AG10803 (cell line): Measurements from ENCODE around the gene PSMB7.

Experiments used
- DNase-seq: peaks from one replicate; pipeline ENCODE4 v3.0.0; 2010; ENCODE audit warnings: low read depth
- H3K4me3 ChIP-seq: 2 replicates; pipeline ENCODE4 v1.5.1; 2011; ENCODE audit warnings: mild to moderate bottlenecking, low read length, control low read depth
- TF ChIP-seq, protein P1 (sequence below): conservative IDR thresholded peaks from 2 replicates; pipeline ENCODE4 v1.5.1; 2011; ENCODE audit warnings: mild to moderate bottlenecking, low read length, control low read depth, inconsistent platforms

The PSMB7 gene

DNA sequence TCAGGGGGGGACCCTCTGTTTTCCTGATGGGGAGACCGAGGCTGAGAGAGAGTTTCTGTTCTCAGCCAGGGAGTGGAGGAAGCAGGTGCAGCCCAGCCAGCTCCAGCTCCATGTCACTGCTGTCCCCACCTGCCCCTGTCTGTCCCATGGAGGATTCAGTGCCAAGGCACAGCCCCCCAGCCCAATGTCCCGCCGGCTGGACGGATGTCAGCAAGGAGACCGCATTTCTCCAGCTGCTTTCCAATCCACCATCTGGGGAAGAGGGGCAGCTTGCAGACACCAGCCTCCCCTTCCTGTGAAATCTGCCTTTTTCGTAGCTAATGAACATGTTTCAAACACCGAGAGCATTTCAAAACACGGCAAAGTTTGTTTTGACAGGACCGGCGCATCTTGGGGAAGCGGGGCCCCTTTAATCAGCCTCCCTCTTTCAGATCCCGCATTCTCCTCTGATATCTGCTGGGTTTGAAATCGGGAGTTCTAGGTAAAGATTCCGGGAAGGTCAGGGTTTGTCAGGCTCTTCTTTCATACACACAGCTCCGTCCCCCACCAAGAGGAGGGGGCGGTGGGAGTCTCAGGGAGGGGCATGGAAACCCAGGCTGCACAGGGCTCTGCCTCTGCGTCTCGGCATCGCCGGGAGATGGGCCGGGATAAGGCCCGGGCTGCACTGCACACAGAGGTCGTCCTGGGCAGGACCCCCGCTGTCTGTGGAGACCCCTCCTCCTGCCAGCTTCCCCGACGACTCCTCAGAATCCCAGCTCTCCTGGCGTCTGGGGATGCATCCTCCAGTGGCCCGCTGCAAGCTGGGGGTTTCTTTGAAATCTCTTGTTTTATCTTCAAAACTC lies 82.7 kb downstream of the PSMB7 start:
- no peak for DNase-seq
- TF ChIP-seq, protein P1, sequence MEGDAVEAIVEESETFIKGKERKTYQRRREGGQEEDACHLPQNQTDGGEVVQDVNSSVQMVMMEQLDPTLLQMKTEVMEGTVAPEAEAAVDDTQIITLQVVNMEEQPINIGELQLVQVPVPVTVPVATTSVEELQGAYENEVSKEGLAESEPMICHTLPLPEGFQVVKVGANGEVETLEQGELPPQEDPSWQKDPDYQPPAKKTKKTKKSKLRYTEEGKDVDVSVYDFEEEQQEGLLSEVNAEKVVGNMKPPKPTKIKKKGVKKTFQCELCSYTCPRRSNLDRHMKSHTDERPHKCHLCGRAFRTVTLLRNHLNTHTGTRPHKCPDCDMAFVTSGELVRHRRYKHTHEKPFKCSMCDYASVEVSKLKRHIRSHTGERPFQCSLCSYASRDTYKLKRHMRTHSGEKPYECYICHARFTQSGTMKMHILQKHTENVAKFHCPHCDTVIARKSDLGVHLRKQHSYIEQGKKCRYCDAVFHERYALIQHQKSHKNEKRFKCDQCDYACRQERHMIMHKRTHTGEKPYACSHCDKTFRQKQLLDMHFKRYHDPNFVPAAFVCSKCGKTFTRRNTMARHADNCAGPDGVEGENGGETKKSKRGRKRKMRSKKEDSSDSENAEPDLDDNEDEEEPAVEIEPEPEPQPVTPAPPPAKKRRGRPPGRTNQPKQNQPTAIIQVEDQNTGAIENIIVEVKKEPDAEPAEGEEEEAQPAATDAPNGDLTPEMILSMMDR = no peak
- no peak overlapping the region for H3K4me3 ChIP-seq

DNA sequence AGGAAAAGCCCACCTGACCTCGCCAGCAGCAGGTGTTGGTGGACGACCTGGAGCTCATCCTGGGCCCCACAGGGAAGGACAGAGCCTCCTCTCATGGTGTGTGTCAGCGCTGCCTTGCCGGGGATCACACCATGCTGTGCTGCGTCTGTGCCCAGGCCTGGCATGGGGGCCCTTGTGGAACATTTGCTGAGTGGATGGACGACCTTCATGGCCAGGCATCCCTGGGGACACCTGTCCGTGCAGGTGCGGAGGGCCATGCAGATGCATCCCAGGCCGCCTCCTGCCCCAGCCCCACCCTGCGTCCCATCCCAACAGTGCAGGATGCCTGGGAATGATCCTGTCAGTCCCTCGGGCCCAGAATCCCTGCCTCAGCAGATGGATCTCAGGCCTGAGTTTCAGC lies 83.7 kb downstream of the PSMB7 start:
- TF ChIP-seq, protein P1 = no peak
- DNase-seq = no peak
- no peak overlapping the region for H3K4me3 ChIP-seq

DNA sequence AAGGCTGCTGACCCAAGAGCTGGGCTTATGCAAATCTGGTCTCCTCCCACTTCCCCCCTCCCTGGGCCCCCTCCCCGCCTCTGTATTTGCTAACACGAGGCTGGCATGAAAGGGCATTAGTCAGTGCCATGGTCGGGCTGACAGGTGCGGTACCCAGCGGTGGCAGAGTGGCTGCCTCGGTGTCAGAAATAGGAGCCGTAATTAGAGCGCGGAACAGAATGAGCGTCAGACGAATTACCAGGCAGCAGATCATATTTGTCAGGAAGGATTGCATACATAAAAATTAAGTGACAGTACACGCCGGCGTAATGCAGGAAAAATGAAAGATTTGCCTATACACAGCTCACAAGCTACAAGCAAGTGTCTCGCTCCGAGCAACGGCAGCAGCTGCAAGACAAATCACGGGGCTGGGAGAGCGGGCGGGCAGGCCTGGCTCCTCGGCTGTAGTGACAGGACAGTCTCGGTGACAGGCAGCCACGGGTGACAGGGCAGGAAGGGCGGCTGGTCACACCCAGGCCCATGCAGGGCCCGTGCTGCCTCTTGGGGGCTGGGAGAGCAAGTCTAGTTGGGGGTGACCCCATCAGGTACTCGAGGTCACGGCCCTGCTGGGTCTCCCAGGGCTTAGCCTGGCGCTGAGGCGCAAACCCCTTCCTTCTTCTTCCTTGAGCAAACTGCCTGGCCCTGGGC lies 85.1 kb downstream of the PSMB7 start:
- DNase-seq = no peak
- TF ChIP-seq, protein P1 = no peak
- H3K4me3 ChIP-seq = no peak overlapping the region

DNA sequence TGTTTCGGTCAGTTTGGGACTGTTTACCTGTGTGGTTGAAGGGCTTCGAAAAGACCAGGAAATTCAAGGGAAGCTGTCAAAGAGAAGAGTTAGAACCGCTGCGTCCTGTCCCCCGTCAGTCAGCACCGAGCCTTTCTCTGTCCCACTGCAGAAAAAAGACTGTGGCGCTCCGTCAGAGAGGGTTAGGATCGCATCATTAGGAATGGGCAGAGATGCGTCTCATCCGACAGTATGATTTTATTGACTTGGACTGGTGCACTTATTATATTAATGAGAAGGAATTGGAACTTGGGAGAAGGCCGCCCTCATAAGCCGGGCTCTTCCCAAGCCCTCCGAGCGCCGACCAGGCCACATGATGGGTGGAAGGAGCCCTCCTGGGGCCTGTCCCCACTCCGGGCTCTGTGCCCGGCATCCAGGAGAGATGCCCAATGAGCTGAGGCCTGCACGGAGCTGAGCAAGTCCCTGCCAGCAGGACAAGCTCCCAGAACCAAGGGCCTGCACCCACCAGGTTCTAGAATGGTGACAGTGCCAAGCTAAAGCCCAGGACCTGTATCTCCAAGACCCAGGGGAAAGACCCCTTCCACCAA lies 85.9 kb downstream of the PSMB7 start:
- no peak for DNase-seq
- TF ChIP-seq, protein P1 = no peak
- H3K4me3 ChIP-seq = no peak overlapping the region

DNA sequence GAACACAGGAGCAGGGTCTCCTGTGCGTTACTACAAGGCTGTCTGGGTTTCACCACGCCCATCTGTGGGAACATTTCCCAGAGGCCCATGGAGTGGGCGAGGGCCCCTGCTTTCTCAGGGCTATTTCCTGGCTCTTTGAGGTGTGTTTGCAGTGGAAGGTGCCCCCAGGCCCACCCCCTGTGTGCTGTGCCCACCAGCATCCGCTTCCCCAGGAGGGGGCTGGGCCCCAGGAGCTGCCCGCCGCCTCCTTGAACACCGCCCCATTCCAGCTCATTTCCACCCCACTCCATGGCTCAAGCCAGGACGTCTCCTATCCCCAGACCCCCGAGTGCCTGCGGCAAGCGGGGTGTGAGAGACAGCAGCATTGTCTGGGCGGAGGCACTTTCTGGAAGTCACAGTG lies 87.0 kb downstream of the PSMB7 start:
- no peak for DNase-seq
- H3K4me3 ChIP-seq = no peak overlapping the region
- TF ChIP-seq, protein P1 = no peak

DNA sequence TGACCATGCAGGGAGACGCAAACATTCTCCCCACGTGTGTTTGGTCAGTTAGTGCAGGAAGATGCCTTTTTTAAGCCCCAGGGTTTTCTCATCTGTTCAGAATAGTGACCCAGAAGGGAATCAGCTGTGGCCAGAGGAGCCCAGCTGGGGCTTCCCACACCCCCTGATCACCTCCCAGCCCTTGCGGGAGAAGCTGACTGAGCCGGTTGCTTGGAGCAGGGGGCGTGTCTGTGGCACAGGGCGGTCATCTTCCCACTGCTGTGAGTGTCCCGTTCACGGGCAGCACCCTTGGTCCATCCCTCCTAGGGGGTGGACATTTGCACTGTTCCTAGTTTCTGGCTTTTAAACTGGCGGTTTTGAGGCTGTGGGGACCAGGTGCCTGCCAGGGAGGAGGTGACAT lies 87.8 kb downstream of the PSMB7 start:
- no peak for DNase-seq
- H3K4me3 ChIP-seq = no peak overlapping the region
- TF ChIP-seq, protein P1 = no peak
